ENCODE data around the gene CKLF.

DNA sequence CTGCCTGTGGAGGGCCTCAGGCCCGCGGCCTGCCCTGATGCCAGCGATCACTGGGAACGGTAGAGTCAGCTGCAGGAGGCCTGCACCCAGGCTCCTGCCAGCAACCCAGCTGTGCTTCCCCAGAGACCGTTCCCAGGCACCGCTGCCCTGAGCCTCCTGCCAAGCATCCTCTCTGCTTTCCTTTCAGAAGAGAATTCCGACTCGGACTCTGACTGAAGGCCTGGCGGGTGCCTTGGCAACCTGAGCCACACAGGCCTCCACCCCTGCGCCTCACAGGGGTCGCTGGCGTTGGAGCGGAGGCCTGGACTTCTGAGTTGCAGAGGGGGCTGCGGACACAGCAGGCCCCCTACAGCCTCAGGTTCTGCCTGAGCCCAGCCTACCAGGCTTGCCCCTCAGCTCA, 60.0 kb downstream of the CKLF start:
- TF ChIP-seq POLR2A (IDR thresholded peaks at IDR 0.05; ENCODE audit: low read depth, low read length) (no peak), POLR2AphosphoS5 (IDR thresholded peaks at IDR 0.05; ENCODE audit: low read depth, low read length) (no peak), SPI1 (IDR thresholded peaks at IDR 0.05; ENCODE audit: low read depth, low read length) (no peak)
